H1 (cell line): ENCODE data around the gene ZC3H8. TPM values are rescaled to one million over a fixed set of nuclear protein-coding genes. Genes with fewer than 3 reads are reported as not detected.

Experiments used
- FOSL1 ChIP-seq: IDR thresholded peaks from 2 replicates; pipeline ENCODE4 v1.6.1; 2011; ENCODE audit warnings: mild to moderate bottlenecking, low read depth, low read length, moderate library complexity; ENCODE audit not compliant: insufficient read depth
- HDAC2 ChIP-seq, 2 experiments: fragments of 300-600 bp in 1 of 2; sonication (generic) in 1 of 2; IDR thresholded peaks; 2 replicates each; pipeline ENCODE4 v1.6.1; 2011 to 2012; ENCODE audit warnings: low read depth in 2 of 2, low read length in 2 of 2, mild to moderate bottlenecking in 2 of 2, moderate library complexity in 2 of 2, borderline replicate concordance in 1 of 2, inconsistent platforms in 1 of 2
- POLR2A ChIP-seq, 2 experiments: IDR thresholded peaks; 1 replicate in 1 of 2; 2 replicates in 1 of 2; pipeline ENCODE4 v1.6.1; 2011; ENCODE audit warnings: low read depth in 2 of 2, low read length in 2 of 2, mild to moderate bottlenecking in 2 of 2; ENCODE audit errors: control extremely low read depth in 1 of 2
- SP1 ChIP-seq: IDR thresholded peaks from 2 replicates; pipeline ENCODE4 v1.6.1; 2011; ENCODE audit warnings: low read depth, low read length
- SP4 ChIP-seq: IDR thresholded peaks from 2 replicates; pipeline ENCODE4 v1.6.1; 2012; ENCODE audit warnings: low read length, inconsistent platforms
- TAF7 ChIP-seq: optimal IDR thresholded peaks from 2 replicates; pipeline ENCODE3; 2011; ENCODE audit warnings: low read depth, mild to moderate bottlenecking, inconsistent platforms, low read length, moderate library complexity, borderline replicate concordance
- TBP ChIP-seq: IDR thresholded peaks from 2 replicates; pipeline ENCODE4 v1.6.1; 2011; ENCODE audit warnings: low read depth, low read length, improper control_type of control experiment
- YY1 ChIP-seq: IDR thresholded peaks from 2 replicates; pipeline ENCODE4 v1.6.1; 2011; ENCODE audit warnings: low read depth, mild to moderate bottlenecking, low read length
- polyA plus RNA-seq, 7 experiments: library from polyadenylated mRNA; depleted of rRNA in 3 of 7; stranded (reverse) in 5 of 7; unstranded in 2 of 7; fragments of >200 nt in 5 of 7; fragments of 200-250 nt in 2 of 7; gene quantifications; 1 replicate in 5 of 7; 2 replicates in 1 of 7; 4 replicates in 1 of 7; pipeline versions ENCODE4 v1.2.1 to v1.2.3, GENCODE V29; 2011 to 2013; ENCODE audit warnings: missing spikeins in 2 of 7, mixed read lengths in 2 of 7
- total RNA-seq: library from RNA; stranded (reverse); fragmentation: NEBNext Ultra II Directional; extraction: Animal tissue kit (Norgen Biotek cat#: 25700); gene quantifications from 2 replicates; pipeline ENCODE4 v1.2.1, GENCODE V29; 2021
- TF ChIP-seq, protein P1 (sequence below): fragments of 300-600 bp; sonication (generic); IDR thresholded peaks from 2 replicates; pipeline ENCODE4 v1.7.1; 2012; ENCODE audit warnings: low read length, moderate library complexity, mild to moderate bottlenecking, inconsistent platforms; ENCODE audit not compliant: insufficient replicate concordance
- TF ChIP-seq, protein P2 (sequence below): IDR thresholded peaks from 2 replicates; pipeline ENCODE4 v1.6.1; 2012; ENCODE audit warnings: low read length, inconsistent platforms

ZC3H8 gene
- total and polyA plus RNA-seq, 2 of the 8 experiments (the other 6 are each of a cell fraction or from before 2014, with no cell fraction given): 1.9 to 7.1 TPM

DNA sequence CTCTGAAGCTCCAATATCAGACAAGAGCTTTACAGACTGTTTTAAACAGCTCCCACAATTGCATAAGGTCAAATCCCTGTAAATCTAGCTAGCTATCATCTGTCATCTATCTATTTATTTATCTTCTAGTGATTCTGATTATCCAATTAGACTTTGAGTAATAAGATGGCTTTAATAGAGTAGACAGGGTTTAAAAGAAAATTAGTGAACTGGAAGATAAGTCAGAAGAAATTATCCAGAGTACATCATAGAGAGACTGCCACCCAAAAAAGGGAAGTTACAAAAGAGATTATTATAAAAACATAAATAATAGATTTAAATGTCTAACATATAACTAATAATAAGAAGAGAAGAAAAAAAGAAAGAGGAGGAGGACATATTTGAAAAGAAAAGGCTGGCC is 8.0 kb upstream of the ZC3H8 start (continued):
- TF ChIP-seq, protein P1, sequence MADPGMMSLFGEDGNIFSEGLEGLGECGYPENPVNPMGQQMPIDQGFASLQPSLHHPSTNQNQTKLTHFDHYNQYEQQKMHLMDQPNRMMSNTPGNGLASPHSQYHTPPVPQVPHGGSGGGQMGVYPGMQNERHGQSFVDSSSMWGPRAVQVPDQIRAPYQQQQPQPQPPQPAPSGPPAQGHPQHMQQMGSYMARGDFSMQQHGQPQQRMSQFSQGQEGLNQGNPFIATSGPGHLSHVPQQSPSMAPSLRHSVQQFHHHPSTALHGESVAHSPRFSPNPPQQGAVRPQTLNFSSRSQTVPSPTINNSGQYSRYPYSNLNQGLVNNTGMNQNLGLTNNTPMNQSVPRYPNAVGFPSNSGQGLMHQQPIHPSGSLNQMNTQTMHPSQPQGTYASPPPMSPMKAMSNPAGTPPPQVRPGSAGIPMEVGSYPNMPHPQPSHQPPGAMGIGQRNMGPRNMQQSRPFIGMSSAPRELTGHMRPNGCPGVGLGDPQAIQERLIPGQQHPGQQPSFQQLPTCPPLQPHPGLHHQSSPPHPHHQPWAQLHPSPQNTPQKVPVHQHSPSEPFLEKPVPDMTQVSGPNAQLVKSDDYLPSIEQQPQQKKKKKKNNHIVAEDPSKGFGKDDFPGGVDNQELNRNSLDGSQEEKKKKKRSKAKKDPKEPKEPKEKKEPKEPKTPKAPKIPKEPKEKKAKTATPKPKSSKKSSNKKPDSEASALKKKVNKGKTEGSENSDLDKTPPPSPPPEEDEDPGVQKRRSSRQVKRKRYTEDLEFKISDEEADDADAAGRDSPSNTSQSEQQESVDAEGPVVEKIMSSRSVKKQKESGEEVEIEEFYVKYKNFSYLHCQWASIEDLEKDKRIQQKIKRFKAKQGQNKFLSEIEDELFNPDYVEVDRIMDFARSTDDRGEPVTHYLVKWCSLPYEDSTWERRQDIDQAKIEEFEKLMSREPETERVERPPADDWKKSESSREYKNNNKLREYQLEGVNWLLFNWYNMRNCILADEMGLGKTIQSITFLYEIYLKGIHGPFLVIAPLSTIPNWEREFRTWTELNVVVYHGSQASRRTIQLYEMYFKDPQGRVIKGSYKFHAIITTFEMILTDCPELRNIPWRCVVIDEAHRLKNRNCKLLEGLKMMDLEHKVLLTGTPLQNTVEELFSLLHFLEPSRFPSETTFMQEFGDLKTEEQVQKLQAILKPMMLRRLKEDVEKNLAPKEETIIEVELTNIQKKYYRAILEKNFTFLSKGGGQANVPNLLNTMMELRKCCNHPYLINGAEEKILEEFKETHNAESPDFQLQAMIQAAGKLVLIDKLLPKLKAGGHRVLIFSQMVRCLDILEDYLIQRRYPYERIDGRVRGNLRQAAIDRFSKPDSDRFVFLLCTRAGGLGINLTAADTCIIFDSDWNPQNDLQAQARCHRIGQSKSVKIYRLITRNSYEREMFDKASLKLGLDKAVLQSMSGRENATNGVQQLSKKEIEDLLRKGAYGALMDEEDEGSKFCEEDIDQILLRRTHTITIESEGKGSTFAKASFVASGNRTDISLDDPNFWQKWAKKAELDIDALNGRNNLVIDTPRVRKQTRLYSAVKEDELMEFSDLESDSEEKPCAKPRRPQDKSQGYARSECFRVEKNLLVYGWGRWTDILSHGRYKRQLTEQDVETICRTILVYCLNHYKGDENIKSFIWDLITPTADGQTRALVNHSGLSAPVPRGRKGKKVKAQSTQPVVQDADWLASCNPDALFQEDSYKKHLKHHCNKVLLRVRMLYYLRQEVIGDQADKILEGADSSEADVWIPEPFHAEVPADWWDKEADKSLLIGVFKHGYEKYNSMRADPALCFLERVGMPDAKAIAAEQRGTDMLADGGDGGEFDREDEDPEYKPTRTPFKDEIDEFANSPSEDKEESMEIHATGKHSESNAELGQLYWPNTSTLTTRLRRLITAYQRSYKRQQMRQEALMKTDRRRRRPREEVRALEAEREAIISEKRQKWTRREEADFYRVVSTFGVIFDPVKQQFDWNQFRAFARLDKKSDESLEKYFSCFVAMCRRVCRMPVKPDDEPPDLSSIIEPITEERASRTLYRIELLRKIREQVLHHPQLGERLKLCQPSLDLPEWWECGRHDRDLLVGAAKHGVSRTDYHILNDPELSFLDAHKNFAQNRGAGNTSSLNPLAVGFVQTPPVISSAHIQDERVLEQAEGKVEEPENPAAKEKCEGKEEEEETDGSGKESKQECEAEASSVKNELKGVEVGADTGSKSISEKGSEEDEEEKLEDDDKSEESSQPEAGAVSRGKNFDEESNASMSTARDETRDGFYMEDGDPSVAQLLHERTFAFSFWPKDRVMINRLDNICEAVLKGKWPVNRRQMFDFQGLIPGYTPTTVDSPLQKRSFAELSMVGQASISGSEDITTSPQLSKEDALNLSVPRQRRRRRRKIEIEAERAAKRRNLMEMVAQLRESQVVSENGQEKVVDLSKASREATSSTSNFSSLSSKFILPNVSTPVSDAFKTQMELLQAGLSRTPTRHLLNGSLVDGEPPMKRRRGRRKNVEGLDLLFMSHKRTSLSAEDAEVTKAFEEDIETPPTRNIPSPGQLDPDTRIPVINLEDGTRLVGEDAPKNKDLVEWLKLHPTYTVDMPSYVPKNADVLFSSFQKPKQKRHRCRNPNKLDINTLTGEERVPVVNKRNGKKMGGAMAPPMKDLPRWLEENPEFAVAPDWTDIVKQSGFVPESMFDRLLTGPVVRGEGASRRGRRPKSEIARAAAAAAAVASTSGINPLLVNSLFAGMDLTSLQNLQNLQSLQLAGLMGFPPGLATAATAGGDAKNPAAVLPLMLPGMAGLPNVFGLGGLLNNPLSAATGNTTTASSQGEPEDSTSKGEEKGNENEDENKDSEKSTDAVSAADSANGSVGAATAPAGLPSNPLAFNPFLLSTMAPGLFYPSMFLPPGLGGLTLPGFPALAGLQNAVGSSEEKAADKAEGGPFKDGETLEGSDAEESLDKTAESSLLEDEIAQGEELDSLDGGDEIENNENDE: no peak
- TF ChIP-seq SP1: no peak
- TF ChIP-seq HDAC2 (IDR thresholded peaks at IDR 0.05; ENCODE audit: borderline replicate concordance in 1 of 2, low read depth in 2 of 2, low read length in 2 of 2): no peak
- TF ChIP-seq POLR2A (IDR thresholded peaks at IDR 0.05; ENCODE audit: control extremely low read depth in 1 of 2, low read depth in 2 of 2, low read length in 2 of 2): no peak
- TF ChIP-seq FOSL1: no peak
- TF ChIP-seq, protein P2, sequence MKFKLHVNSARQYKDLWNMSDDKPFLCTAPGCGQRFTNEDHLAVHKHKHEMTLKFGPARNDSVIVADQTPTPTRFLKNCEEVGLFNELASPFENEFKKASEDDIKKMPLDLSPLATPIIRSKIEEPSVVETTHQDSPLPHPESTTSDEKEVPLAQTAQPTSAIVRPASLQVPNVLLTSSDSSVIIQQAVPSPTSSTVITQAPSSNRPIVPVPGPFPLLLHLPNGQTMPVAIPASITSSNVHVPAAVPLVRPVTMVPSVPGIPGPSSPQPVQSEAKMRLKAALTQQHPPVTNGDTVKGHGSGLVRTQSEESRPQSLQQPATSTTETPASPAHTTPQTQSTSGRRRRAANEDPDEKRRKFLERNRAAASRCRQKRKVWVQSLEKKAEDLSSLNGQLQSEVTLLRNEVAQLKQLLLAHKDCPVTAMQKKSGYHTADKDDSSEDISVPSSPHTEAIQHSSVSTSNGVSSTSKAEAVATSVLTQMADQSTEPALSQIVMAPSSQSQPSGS: no peak
- TF ChIP-seq TBP: no peak
- no peak for TF ChIP-seq TAF7
- TF ChIP-seq YY1: no peak
- no peak for TF ChIP-seq SP4
